Naive thymus-derived CD4-positive, alpha-beta T cell (primary cell): ENCODE data around the gene EFCC1. TPM values are rescaled to one million over a fixed set of nuclear protein-coding genes. Genes with fewer than 3 reads are reported as not detected.
A peak's percentile ranks its signal among the peaks of the same experiment; 100 is the strongest.

Experiments used
- ATAC-seq: fragments of 150-1000 bp; cut with Tn5 transposase; 2 replicates; pipeline ENCODE4 v1.10.0; 2021; ENCODE audit warnings: mild to moderate bottlenecking, moderate library complexity
- CTCF ChIA-PET: fragments of 350-600 bp; sonication (Branson Sonifier 250); formaldehyde crosslinking; loops from one replicate; lab custom pipeline; 2021; ENCODE audit warnings: antibody characterized with exemption; lab: Charles Lee
- POLR2A ChIA-PET: fragments of 350-600 bp; sonication (Branson Sonifier 250); formaldehyde crosslinking; loops from one replicate; lab custom pipeline; 2021; ENCODE audit warnings: antibody characterized with exemption, inconsistent platforms; lab: Charles Lee
- DNase-seq, 9 donors: peaks; one replicate each; pipeline versions ENCODE4 v3.0.0 to v3.0.0-alpha.2; 2020 to 2022; ENCODE audit warnings: mixed read lengths in 1 of 9
- H3K27ac ChIP-seq: one replicate; pipeline ENCODE4 v1.7.0; 2013; ENCODE audit warnings: mild to moderate bottlenecking, low read depth, low read length, moderate library complexity
- H3K27me3 ChIP-seq, 2 donors: one replicate each; pipeline ENCODE4 v1.7.0; 2013; ENCODE audit warnings: low read length in 2 of 2, mild to moderate bottlenecking in 2 of 2, moderate library complexity in 2 of 2; ENCODE audit not compliant: control insufficient read depth in 2 of 2, insufficient read depth in 2 of 2
- H3K36me3 ChIP-seq, 3 experiments: 1 replicate in 2 of 3; 2 replicates in 1 of 3; pipeline ENCODE4 v1.7.0; 2013; ENCODE audit warnings: low read length in 3 of 3, mild to moderate bottlenecking in 3 of 3, moderate library complexity in 1 of 3; ENCODE audit not compliant: insufficient read depth in 3 of 3, control insufficient read depth in 2 of 3
- H3K4me1 ChIP-seq, 2 donors: one replicate each; pipeline ENCODE4 v1.7.0; 2013; ENCODE audit warnings: low read length in 2 of 2, mild to moderate bottlenecking in 2 of 2, moderate library complexity in 1 of 2; ENCODE audit not compliant: control insufficient read depth in 2 of 2, insufficient read depth in 2 of 2
- H3K4me3 ChIP-seq: 2 replicates; pipeline ENCODE4 v1.7.0; 2013; ENCODE audit warnings: mild to moderate bottlenecking, low read length
- H3K9me3 ChIP-seq, 3 experiments: 1 replicate in 2 of 3; 2 replicates in 1 of 3; pipeline ENCODE4 v1.7.0; 2013; ENCODE audit warnings: low read length in 3 of 3; ENCODE audit not compliant: control insufficient read depth in 2 of 3
- H3K27ac Mint-ChIP-seq, 9 donors: one replicate each; pipeline ENCODE4 v1.8.0; 2020 to 2022; ENCODE audit warnings: mixed read lengths in 9 of 9, mild to moderate bottlenecking in 8 of 9, moderate library complexity in 5 of 9, inconsistent platforms in 2 of 9
- H3K27me3 Mint-ChIP-seq, 5 donors: one replicate each; pipeline ENCODE4 v1.8.0; 2021 to 2022; ENCODE audit warnings: mixed read lengths in 5 of 5, mild to moderate bottlenecking in 1 of 5
- H3K36me3 Mint-ChIP-seq, 5 donors: one replicate each; pipeline ENCODE4 v1.8.0; 2020 to 2022; ENCODE audit warnings: mixed read lengths in 5 of 5, mild to moderate bottlenecking in 3 of 5, inconsistent platforms in 1 of 5
- H3K4me1 Mint-ChIP-seq, 7 donors: one replicate each; pipeline ENCODE4 v1.8.0; 2020 to 2022; ENCODE audit warnings: mixed read lengths in 7 of 7, mild to moderate bottlenecking in 3 of 7, inconsistent platforms in 1 of 7
- H3K4me3 Mint-ChIP-seq, 10 donors: one replicate each; pipeline ENCODE4 v1.8.0; 2020 to 2022; ENCODE audit warnings: mild to moderate bottlenecking in 10 of 10, mixed read lengths in 10 of 10, moderate library complexity in 6 of 10, inconsistent platforms in 2 of 10
- H3K9me3 Mint-ChIP-seq, 11 donors: one replicate each; pipeline ENCODE4 v1.8.0; 2020 to 2022; ENCODE audit warnings: mixed read lengths in 11 of 11, mild to moderate bottlenecking in 4 of 11, inconsistent platforms in 1 of 11, moderate library complexity in 1 of 11
- intact Hi-C, 2 donors: fragments of 100-400 bp; cut with micrococcal nuclease; formaldehyde crosslinking; loops; one replicate each; pipeline ENCODE4 v1.15.1; 2023
- polyA plus RNA-seq, 2 donors: library from polyadenylated mRNA; unstranded; fragments of 300-500 nt; fragmentation: Illumina TruSeq; gene quantifications; one replicate each; pipeline ENCODE4 v1.2.3, GENCODE V29; 2021
- total RNA-seq, 6 experiments: library from RNA in 5 of 6; stranded (reverse) in 5 of 6; gene quantifications; 1 replicate in 5 of 6; 2 replicates in 1 of 6; pipeline ENCODE4 v1.2.3 and lab custom pipeline; 2021 to 2026

EFCC1 gene
- total and polyA plus RNA-seq, 7 experiments from 2014 or later: 0.07 to 0.27 (median 0.21) TPM; not detected in 1

GRCh38 chr3:129028866-129029265, 27.8 kb downstream of the EFCC1 start:
- Histone ChIP-seq H3K9me3 (no peaks in the 10 kb centered on the region), H3K36me3 (no peaks in the 10 kb centered on the region), H3K27me3 (no peaks in the 10 kb centered on the region), H3K4me3 (no peak overlapping the region), H3K4me1 (peaks cover 8 to 11% of the 10 kb centered on the region in 2 donors), H3K27ac (no peak overlapping the region)
- ChIA-PET POLR2A (interaction anchor here (0.9 to 4.4 kb wide), 5 partner anchors 14 to 89 kb away, joined by 3 to 95 read pairs (median 4); partner anchors contain the start of gene CFAP92), CTCF (interaction anchor here (1.3 to 4.6 kb wide), 3 partner anchors 12 to 24 kb away, joined by 3 to 74 read pairs (median 14); no protein-coding TSS in a partner anchor)
- no peak overlapping the region for H3K27ac Mint-ChIP-seq
- H3K4me1 Mint-ChIP-seq: peaks cover 11 to 28% (median 25%) of the 10 kb centered on the region in 7 donors
- DNase-seq (no peak), ATAC-seq (no peak)
- H3K27me3 Mint-ChIP-seq: peaks cover 0 to 3% (median 0%) of the 10 kb centered on the region in 5 donors
- H3K36me3 Mint-ChIP-seq: peaks cover 0 to 5% (median 0%) of the 10 kb centered on the region in 5 donors
- intact Hi-C loops: loop anchor here in 1 of 2 donors (5.0 kb wide), 1 partner anchor 412 kb away; no protein-coding TSS in a partner anchor
- peak overlapping the region in 2 of 10 donors; percentile 42 to 45 for H3K4me3 Mint-ChIP-seq
- H3K9me3 Mint-ChIP-seq: no peaks in the 10 kb centered on the region

- ATAC-seq (no peak), DNase-seq (no peak)
- Histone ChIP-seq H3K4me3 (no peak overlapping the region), H3K9me3 (no peaks in the 10 kb centered on the region), H3K36me3 (no peaks in the 10 kb centered on the region), H3K4me1 (peaks cover 11 to 13% of the 10 kb centered on the region in 2 donors), H3K27me3 (no peaks in the 10 kb centered on the region), H3K27ac (no peak overlapping the region)
- intact Hi-C loops: no loop called here
- H3K4me1 Mint-ChIP-seq: peaks cover 9 to 27% (median 21%) of the 10 kb centered on the region in 7 donors
- peaks cover 0 to 3% (median 0%) of the 10 kb centered on the region in 5 donors for H3K27me3 Mint-ChIP-seq
- CTCF ChIA-PET: interaction anchor here (0.6 to 2.6 kb wide), 8 partner anchors 13 to 350 kb away, joined by 3 to 10 read pairs (median 4); no protein-coding TSS in a partner anchor
- no peak overlapping the region for H3K27ac Mint-ChIP-seq
- H3K9me3 Mint-ChIP-seq: no peaks in the 10 kb centered on the region
- POLR2A ChIA-PET: interaction anchor here (1.0 to 2.2 kb wide), 4 partner anchors 11 to 91 kb away, joined by 3 to 8 read pairs (median 3); partner anchors contain the start of gene RAB43
- H3K4me3 Mint-ChIP-seq: no peak overlapping the region
- H3K36me3 Mint-ChIP-seq: peaks cover 0 to 1% (median 0%) of the 10 kb centered on the region in 5 donors
These were observed 29.5 kb downstream of the EFCC1 start for GRCh38 chr3:129030611-129031010.

GRCh38 chr3:129031476-129032215, 30.5 kb downstream of the EFCC1 start:
- Histone ChIP-seq H3K27ac (no peak overlapping the region), H3K36me3 (no peaks in the 10 kb centered on the region), H3K9me3 (no peaks in the 10 kb centered on the region), H3K4me3 (no peak overlapping the region), H3K27me3 (no peaks in the 10 kb centered on the region), H3K4me1 (peaks cover 3 to 16% of the 10 kb centered on the region in 2 donors)
- H3K36me3 Mint-ChIP-seq: peaks cover 0 to 1% (median 0%) of the 10 kb centered on the region in 5 donors
- H3K27ac Mint-ChIP-seq: no peak overlapping the region
- POLR2A ChIA-PET: interaction anchor here (0.6 to 2.2 kb wide), 5 partner anchors 12 to 133 kb away, joined by 3 to 8 read pairs (median 3); no protein-coding TSS in a partner anchor
- intact Hi-C loops: no loop called here
- H3K4me1 Mint-ChIP-seq: peaks cover 3 to 27% (median 18%) of the 10 kb centered on the region in 7 donors
- peaks cover 0 to 3% (median 0%) of the 10 kb centered on the region in 5 donors for H3K27me3 Mint-ChIP-seq
- H3K9me3 Mint-ChIP-seq: no peaks in the 10 kb centered on the region
- H3K4me3 Mint-ChIP-seq: no peak overlapping the region
- ATAC-seq: no peak
- CTCF ChIA-PET: interaction anchor here (1.0 to 2.6 kb wide), 3 partner anchors 14 to 22 kb away, joined by 3 to 10 read pairs (median 8); no protein-coding TSS in a partner anchor
- DNase-seq: no peak

GRCh38 chr3:129032716-129033115, 31.6 kb downstream of the EFCC1 start:
- Mint-ChIP-seq H3K27me3 (peaks cover 0 to 3% (median 0%) of the 10 kb centered on the region in 5 donors), H3K4me1 (peaks cover 0 to 26% (median 14%) of the 10 kb centered on the region in 7 donors), H3K36me3 (peaks cover 0 to 1% (median 0%) of the 10 kb centered on the region in 5 donors), H3K4me3 (no peak overlapping the region), H3K27ac (no peak overlapping the region), H3K9me3 (no peaks in the 10 kb centered on the region)
- no peak overlapping the region for H3K27ac ChIP-seq
- peaks cover 0 to 14% of the 10 kb centered on the region in 2 donors for H3K4me1 ChIP-seq
- H3K36me3 ChIP-seq: no peaks in the 10 kb centered on the region
- intact Hi-C loops: no loop called here
- no peaks in the 10 kb centered on the region for H3K9me3 ChIP-seq
- DNase-seq: no peak
- ChIA-PET POLR2A (interaction anchor here (0.8 to 1.4 kb wide), 2 partner anchors 11 to 17 kb away, joined by 4 read pairs; no protein-coding TSS in a partner anchor), CTCF (interaction anchor here (0.8 to 1.0 kb wide), 2 partner anchors 16 kb away, joined by 3 read pairs; no protein-coding TSS in a partner anchor)
- ATAC-seq: no peak
- no peaks in the 10 kb centered on the region for H3K27me3 ChIP-seq
- H3K4me3 ChIP-seq: no peak overlapping the region

- no peak overlapping the region for H3K27ac Mint-ChIP-seq
- H3K4me1 Mint-ChIP-seq: peaks cover 0 to 26% (median 14%) of the 10 kb centered on the region in 7 donors
- Histone ChIP-seq H3K36me3 (no peaks in the 10 kb centered on the region), H3K4me1 (peaks cover 0 to 14% of the 10 kb centered on the region in 2 donors), H3K27me3 (no peaks in the 10 kb centered on the region), H3K27ac (no peak overlapping the region), H3K4me3 (no peak overlapping the region), H3K9me3 (no peaks in the 10 kb centered on the region)
- peaks cover 0 to 3% (median 0%) of the 10 kb centered on the region in 5 donors for H3K27me3 Mint-ChIP-seq
- POLR2A ChIA-PET: interaction anchor here (1.4 kb wide), 1 partner anchor 17 kb away, joined by 4 read pairs; no protein-coding TSS in a partner anchor
- no peak overlapping the region for H3K4me3 Mint-ChIP-seq
- ATAC-seq (no peak), DNase-seq (no peak)
- CTCF ChIA-PET: interaction anchor here (0.8 kb wide), 1 partner anchor 17 kb away, joined by 3 read pairs; no protein-coding TSS in a partner anchor
- peaks cover 0 to 1% (median 0%) of the 10 kb centered on the region in 5 donors for H3K36me3 Mint-ChIP-seq
- H3K9me3 Mint-ChIP-seq: no peaks in the 10 kb centered on the region
- intact Hi-C loops: no loop called here
These were observed 32.0 kb downstream of the EFCC1 start for GRCh38 chr3:129033151-129033550.

- H3K4me3 Mint-ChIP-seq: no peak overlapping the region
- ChIA-PET POLR2A (interaction anchor here (0.6 to 1.4 kb wide), 2 partner anchors 18 to 315 kb away, joined by 3 to 4 read pairs; no protein-coding TSS in a partner anchor), CTCF (interaction anchor here (0.7 to 1.8 kb wide), 5 partner anchors 17 to 36 kb away, joined by 3 to 5 read pairs (median 3); no protein-coding TSS in a partner anchor)
- H3K27ac Mint-ChIP-seq: peak overlapping the region in 1 of 9 donors; percentile 71
- ATAC-seq (no peak), DNase-seq (no peak)
- peaks cover 0 to 27% (median 14%) of the 10 kb centered on the region in 7 donors for H3K4me1 Mint-ChIP-seq
- no peaks in the 10 kb centered on the region for H3K9me3 ChIP-seq
- peaks cover 0 to 14% of the 10 kb centered on the region in 2 donors for H3K4me1 ChIP-seq
- intact Hi-C loops: no loop called here
- peaks cover 0 to 1% (median 0%) of the 10 kb centered on the region in 5 donors for H3K36me3 Mint-ChIP-seq
- H3K9me3 Mint-ChIP-seq: no peaks in the 10 kb centered on the region
- H3K27me3 ChIP-seq: no peaks in the 10 kb centered on the region
- H3K36me3 ChIP-seq: no peaks in the 10 kb centered on the region
- H3K27me3 Mint-ChIP-seq: peaks cover 0 to 3% (median 0%) of the 10 kb centered on the region in 5 donors
- no peak overlapping the region for H3K4me3 ChIP-seq
- no peak overlapping the region for H3K27ac ChIP-seq
These were observed 32.7 kb downstream of the EFCC1 start for GRCh38 chr3:129033633-129034321.
